Spinal cord (tissue), 10 donors: ENCODE measurements around the gene PARD3B. TPM values are rescaled to one million over a fixed set of nuclear protein-coding genes. Genes with fewer than 3 reads are reported as not detected.
"Not testable (repeated sequence)": the region's sequence is repeated elsewhere in the genome, so short reads cannot be mapped to it uniquely, and the experiment has no call there.

Source experiments
- DNase-seq, 6 donors: peaks; one replicate each; pipeline versions ENCODE4 v3.0.0 to v3.0.0-alpha.2; 2013 to 2015; ENCODE audit warnings: low spot score in 6 of 6, low read depth in 4 of 6
- H3K27ac ChIP-seq: one replicate; pipeline ENCODE4 v1.5.1; 2013; ENCODE audit warnings: low read depth, low read length, control low read depth
- H3K27me3 ChIP-seq: one replicate; pipeline ENCODE4 v1.6.1; 2013; ENCODE audit warnings: low read length; ENCODE audit not compliant: control insufficient read depth, insufficient read depth
- H3K36me3 ChIP-seq: one replicate; pipeline ENCODE4 v1.6.1; 2013; ENCODE audit warnings: low read length; ENCODE audit not compliant: control insufficient read depth, insufficient read depth
- H3K4me1 ChIP-seq: one replicate; pipeline ENCODE4 v1.6.1; 2013; ENCODE audit warnings: low read length; ENCODE audit not compliant: control insufficient read depth, insufficient read depth
- H3K4me3 ChIP-seq: one replicate; pipeline ENCODE4 v1.5.1; 2013; ENCODE audit warnings: low read depth, low read length, control low read depth
- H3K9me3 ChIP-seq: one replicate; pipeline ENCODE4 v1.6.1; 2013; ENCODE audit warnings: low read length; ENCODE audit not compliant: control insufficient read depth, insufficient read depth
- WGBS: methylation state at CpG from one replicate; pipeline ENCODE4 v1.1.5; 2013; ENCODE audit warnings: missing lambda C conversion rate; ENCODE audit not compliant: insufficient coverage; 5-methylcytosine and 5-hydroxymethylcytosine counted together
- polyA plus RNA-seq, 2 donors: library from polyadenylated mRNA; unstranded; fragments of 120-200 nt; gene quantifications; one replicate each; pipeline ENCODE4 v1.2.1, GENCODE V29; 2013; ENCODE audit not compliant: insufficient read length in 2 of 2
- total RNA-seq, 2 donors: library from RNA; depleted of rRNA in 1 of 2; stranded (reverse); fragments of 120-200 nt in 1 of 2; fragments of >200 nt in 1 of 2; gene quantifications; one replicate each; pipeline versions ENCODE4 v1.2.3 to v1.2.4, GENCODE V29; 2013 to 2014
- donor health status: healthy.

The PARD3B gene
- total and polyA plus RNA-seq, 4 donors = 10.8 to 34.6 (median 22.1) TPM

- Histone ChIP-seq H3K4me1 (no peaks in the 10 kb centered on the region), H3K27me3 (no peaks in the 10 kb centered on the region), H3K27ac (no peak overlapping the region), H3K4me3 (no peak overlapping the region), H3K36me3 (no peaks in the 10 kb centered on the region), H3K9me3 (no peaks in the 10 kb centered on the region)
- no peak for DNase-seq
- no CpG with 5 or more reads among the region's 6 CpGs for WGBS
Measured at GRCh38 chr2:205199165-205199850, 654.0 kb downstream of the PARD3B start.

DNA sequence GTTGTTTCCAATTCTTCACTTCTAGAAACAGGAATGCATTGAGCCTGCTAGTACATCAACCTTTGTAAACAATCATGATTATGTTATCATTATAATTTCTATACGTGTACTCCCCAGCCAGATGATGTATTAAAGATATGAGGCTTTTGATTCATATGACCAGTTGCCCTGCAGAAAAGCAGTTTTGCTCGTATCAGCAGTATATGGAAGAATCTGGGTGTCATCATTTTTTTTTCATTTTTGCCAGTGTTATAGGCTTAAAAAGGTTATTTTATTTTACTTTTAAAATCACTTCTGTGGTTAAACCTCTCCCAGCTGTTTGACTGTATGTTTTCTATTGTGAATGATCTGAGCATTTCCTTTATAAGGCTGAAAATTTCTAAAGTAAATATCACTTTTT, 665.2 kb downstream of the PARD3B start:
- Histone ChIP-seq H3K4me3 (no peak overlapping the region), H3K27me3 (no peaks in the 10 kb centered on the region), H3K36me3 (no peaks in the 10 kb centered on the region), H3K9me3 (no peaks in the 10 kb centered on the region), H3K27ac (no peak overlapping the region), H3K4me1 (no peaks in the 10 kb centered on the region)
- DNase-seq = no peak
- no CpG with 5 or more reads among the region's 2 CpGs for WGBS

DNA sequence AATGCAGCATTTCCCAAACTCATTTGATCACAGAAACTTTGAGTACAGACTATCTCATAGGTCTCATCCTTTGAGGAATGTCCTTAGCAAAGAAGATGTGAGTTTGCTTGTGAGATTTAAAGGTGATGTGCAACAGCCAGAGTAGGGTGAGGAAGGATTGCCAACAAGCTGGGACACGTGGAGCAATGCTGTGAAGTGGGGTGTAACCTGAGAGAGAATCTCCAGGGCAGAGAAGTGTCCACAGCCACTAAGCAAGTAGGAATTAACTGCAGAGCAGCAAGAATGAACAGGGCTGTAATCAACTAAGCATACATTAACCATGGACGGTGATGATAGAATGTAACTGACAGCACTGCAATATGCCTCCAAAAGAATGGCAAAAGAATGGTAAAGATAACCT, 667.1 kb downstream of the PARD3B start:
- no peak overlapping the region for H3K27ac ChIP-seq
- no peaks in the 10 kb centered on the region for H3K9me3 ChIP-seq
- DNase-seq = no peak
- H3K4me1 ChIP-seq = no peaks in the 10 kb centered on the region
- H3K36me3 ChIP-seq = no peaks in the 10 kb centered on the region
- WGBS = 86% methylated on average over 1 of the region's 2 CpGs
- no peaks in the 10 kb centered on the region for H3K27me3 ChIP-seq
- H3K4me3 ChIP-seq = no peak overlapping the region

DNA sequence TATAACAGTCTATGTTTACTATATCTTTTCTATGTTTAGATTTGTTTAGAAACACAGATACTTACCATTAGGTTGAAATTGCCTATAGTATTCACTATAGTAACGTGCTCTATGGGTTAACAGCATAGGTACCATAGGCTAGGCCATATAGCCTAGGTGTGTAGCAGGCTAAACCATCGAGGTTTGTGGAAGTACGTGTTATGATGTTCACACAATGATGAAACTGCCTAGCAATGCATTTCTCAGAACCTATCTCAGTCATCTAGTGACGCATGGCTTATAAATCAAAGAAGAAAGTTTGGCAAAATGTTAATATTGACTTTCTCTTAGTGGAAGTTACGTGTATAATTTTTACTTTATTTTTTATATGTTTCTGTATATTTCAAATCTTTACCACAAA, 670.8 kb downstream of the PARD3B start:
- WGBS = no CpG with 5 or more reads among the region's 5 CpGs

GRCh38 chr2:205216580-205216979, 671.3 kb downstream of the PARD3B start:
- H3K9me3 ChIP-seq = no peaks in the 10 kb centered on the region
- H3K36me3 ChIP-seq = no peaks in the 10 kb centered on the region
- no peak for DNase-seq
- H3K27ac ChIP-seq = no peak overlapping the region
- H3K27me3 ChIP-seq = no peaks in the 10 kb centered on the region
- WGBS = 60% methylated on average over 3 of the region's 5 CpGs
- H3K4me1 ChIP-seq = no peaks in the 10 kb centered on the region
- no peak overlapping the region for H3K4me3 ChIP-seq

More for the DNA sequence above, 670.8 kb downstream of the PARD3B start:
- no peak overlapping the region for H3K4me3 ChIP-seq
- no peaks in the 10 kb centered on the region for H3K9me3 ChIP-seq
- H3K36me3 ChIP-seq = no peaks in the 10 kb centered on the region
- no peak overlapping the region for H3K27ac ChIP-seq
- no peaks in the 10 kb centered on the region for H3K27me3 ChIP-seq
- no peak for DNase-seq
- no peaks in the 10 kb centered on the region for H3K4me1 ChIP-seq

- Histone ChIP-seq H3K27me3 (no peaks in the 10 kb centered on the region), H3K9me3 (no peaks in the 10 kb centered on the region), H3K4me3 (no peak overlapping the region), H3K27ac (no peak overlapping the region), H3K36me3 (no peaks in the 10 kb centered on the region), H3K4me1 (no peaks in the 10 kb centered on the region)
- DNase-seq = no peak
- WGBS = no CpG with 5 or more reads among the region's 1 CpG
Measured at GRCh38 chr2:205217004-205217403, 671.7 kb downstream of the PARD3B start.

DNA sequence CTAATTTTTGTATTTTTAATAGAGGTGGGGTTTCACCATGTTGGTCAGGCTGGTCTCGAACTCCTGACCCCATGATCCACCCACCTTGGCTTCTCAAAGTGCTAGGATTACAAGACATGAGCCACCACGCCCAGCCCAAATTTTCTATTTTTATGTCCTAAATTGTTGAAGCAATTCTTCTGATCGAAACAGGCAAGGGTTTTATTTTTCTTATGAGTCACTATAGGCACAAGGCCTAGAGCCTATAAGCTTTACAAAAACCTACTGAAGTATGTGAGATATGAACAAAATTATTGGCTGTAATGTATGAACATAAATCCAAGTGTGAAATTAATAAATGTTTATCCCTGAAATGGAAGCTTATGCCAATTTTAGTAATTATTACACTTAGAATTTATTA, 672.8 kb downstream of the PARD3B start:
- DNase-seq = no peak
- no peaks in the 10 kb centered on the region for H3K9me3 ChIP-seq
- no peak overlapping the region for H3K27ac ChIP-seq
- H3K4me1 ChIP-seq = no peaks in the 10 kb centered on the region
- H3K27me3 ChIP-seq = no peaks in the 10 kb centered on the region
- H3K4me3 ChIP-seq = no peak overlapping the region
- H3K36me3 ChIP-seq = no peaks in the 10 kb centered on the region
- WGBS = 80% methylated on average over 1 of the region's 3 CpGs

DNA sequence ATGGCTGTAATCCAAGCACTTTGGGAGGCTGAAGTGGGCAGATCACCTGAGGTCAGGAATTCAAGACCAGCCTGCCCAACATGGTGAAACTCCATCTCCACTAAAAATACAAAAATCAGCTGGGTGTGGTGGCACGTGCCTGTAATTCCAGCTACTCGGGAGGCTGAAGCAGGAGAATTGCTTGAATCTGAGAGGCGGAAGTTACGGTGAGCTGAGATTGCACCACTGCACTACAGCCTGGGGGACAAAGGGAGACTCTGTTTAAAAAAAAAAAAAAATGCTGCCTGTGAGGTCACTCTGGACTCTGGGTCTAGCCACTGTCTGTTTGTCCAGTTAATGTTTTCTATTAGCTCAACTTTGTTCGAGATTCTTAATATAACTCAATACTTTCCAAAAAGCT, 673.5 kb downstream of the PARD3B start:
- not testable (repeated sequence) for H3K9me3 ChIP-seq, H3K4me1 ChIP-seq, H3K27me3 ChIP-seq, H3K4me3 ChIP-seq, DNase-seq, H3K27ac ChIP-seq, H3K36me3 ChIP-seq
- 100% methylated on average over 3 of the region's 5 CpGs for WGBS

GRCh38 chr2:205220559-205220958, 675.3 kb downstream of the PARD3B start:
- no peak for DNase-seq
- Histone ChIP-seq H3K27me3 (no peaks in the 10 kb centered on the region), H3K4me1 (no peaks in the 10 kb centered on the region), H3K9me3 (no peaks in the 10 kb centered on the region), H3K27ac (no peak overlapping the region), H3K4me3 (no peak overlapping the region), H3K36me3 (no peaks in the 10 kb centered on the region)
- WGBS = 67% methylated on average over 3 of the region's 3 CpGs

- H3K4me3 ChIP-seq = no peak overlapping the region
- no peaks in the 10 kb centered on the region for H3K9me3 ChIP-seq
- no peak for DNase-seq
- H3K4me1 ChIP-seq = no peaks in the 10 kb centered on the region
- H3K27ac ChIP-seq = no peak overlapping the region
- no peaks in the 10 kb centered on the region for H3K36me3 ChIP-seq
- H3K27me3 ChIP-seq = no peaks in the 10 kb centered on the region
- WGBS = 100% methylated on average over 1 of the region's 3 CpGs
Measured at GRCh38 chr2:205232086-205232485, 686.8 kb downstream of the PARD3B start.
